ENCODE data around the gene NHEJ1. TPM values are rescaled to one million over a fixed set of nuclear protein-coding genes. Genes with fewer than 3 reads are reported as not detected.

Gene NHEJ1
- total and polyA plus RNA-seq, 9 of the 15 experiments (the other 6 are each of a cell fraction or from before 2014, with no cell fraction given), result 9.0 to 23.7 (median 13.9) TPM

GRCh38 chr2:219159771-219160185 is 837 bp downstream of the NHEJ1 start:
- Histone ChIP-seq H2AFZ (ENCODE audit: low read depth, low read length) (peak overlapping the region; percentile 81), H3K79me2 (ENCODE audit: control insufficient read depth, insufficient read depth, low read length) (no peaks in the 10 kb centered on the region; the same call in 2 of the 3 replicates), H3K4me3 (peak overlapping the region; percentile 55), H3K9me3 (replicated peaks; ENCODE audit: control insufficient read depth, insufficient read depth, low read depth, low read length) (no peaks in the 10 kb centered on the region), H3K4me1 (replicated peaks in 1 of 2; ENCODE audit: control insufficient read depth in 2 of 2, insufficient read depth in 2 of 2, low read length in 2 of 2) (peaks cover 8 to 13% of the 10 kb centered on the region in 2 experiments; a peak in 4 of 5 replicates), H3K9ac (ENCODE audit: insufficient read depth in 1 of 2, low read depth in 2 of 2, low read length in 2 of 2) (peak overlapping the region; percentile 33 to 95; a peak in 3 of 4 replicates), H3K36me3 (ENCODE audit: control insufficient read depth, insufficient read depth, low read length) (0 out of 3 replicates have a peak, but pooled peaks cover 5% of the 10 kb centered on the region), H3K9me1 (ENCODE audit: control insufficient read depth, insufficient read depth, low read length) (no peaks in the 10 kb centered on the region), H3K27ac (ENCODE audit: extremely low read depth, low read depth, low read length) (no peak overlapping the region), H3K27me3 (ENCODE audit: control insufficient read depth in 2 of 2, insufficient read depth in 2 of 2, low read length in 2 of 2) (no peaks in the 10 kb centered on the region), H4K20me1 (replicated peaks; ENCODE audit: control insufficient read depth, insufficient read depth, low read length) (no peaks in the 10 kb centered on the region; the same call in 1 of the 2 replicates), H3K4me2 (ENCODE audit: insufficient read depth, low read length) (peak overlapping the region; percentile 86)
- peak; percentile 3 for ATAC-seq
- in situ Hi-C loops (cut with MboI), result loop anchor here (5.0 to 10.0 kb wide), 2 partner anchors 102 to 135 kb away; no protein-coding TSS in a partner anchor
- DNase-seq (ENCODE audit: extremely low read depth in 1 of 4, low spot score in 3 of 4), result peak in 1 of 4 experiments; percentile 15
- WGBS (ENCODE audit: insufficient coverage, low coverage, missing lambda C conversion rate), result 23% methylated on average over 15 of the region's 18 CpGs
- FAIRE-seq, result peak; percentile 6
- intact Hi-C loops (cut with micrococcal nuclease), result loop anchor here (1.0 to 10.0 kb wide), 6 partner anchors 18 to 305 kb away; partner anchors contain the start of genes ABCB6, DNAJB2 and WNT6
- BruUV-seq (replicated peaks), result TSS peak; percentile 62
- ChIA-PET POLR2A (interaction anchor here (1.0 kb wide), 1 partner anchor 12 kb away, joined by 3 read pairs; no protein-coding TSS in a partner anchor), CTCF (ENCODE audit: low intra/inter-chr PET ratio) (interaction anchor here (0.7 to 2.3 kb wide), 3 partner anchors 135 to 276 kb away, joined by 3 to 10 read pairs (median 8); no protein-coding TSS in a partner anchor)
- TF ChIP-seq NR2C2 (CRISPR knock-in tag; IDR thresholded peaks at IDR 0.05), result no peak
- TF ChIP-seq NR2C2 (tag; IDR thresholded peaks at IDR 0.05), result 0 out of 2 replicates have a peak, but pooled peaks have one; percentile 13
- 0 out of 2 replicates have a peak, but pooled peaks have one; percentile 5 for TF ChIP-seq HMBOX1 (IDR thresholded peaks at IDR 0.05)
- no peak for TF ChIP-seq UBTF (IDR thresholded peaks at IDR 0.05; ENCODE audit: borderline replicate concordance in 1 of 2, low read depth in 2 of 2, low read length in 2 of 2)

Data from K562 (cell line).